Mesendoderm (in vitro differentiated cells): ENCODE data around the gene MAPK8IP2.

ENCODE experiments used
- DNase-seq: peaks from one replicate; pipeline ENCODE4 v3.0.0; 2013
- H2AK5ac ChIP-seq: 2 replicates; pipeline ENCODE4 v1.6.1; 2013; ENCODE audit warnings: low read length, inconsistent platforms
- H2BK120ac ChIP-seq: 2 replicates; pipeline ENCODE4 v1.6.1; 2013; ENCODE audit warnings: low read depth, mild to moderate bottlenecking, low read length, moderate library complexity, mixed read lengths
- H2BK15ac ChIP-seq: replicated peaks from 2 replicates; pipeline ENCODE4 v1.6.1; 2013; ENCODE audit warnings: low read depth, mild to moderate bottlenecking, moderate library complexity
- H2BK5ac ChIP-seq: 2 replicates; pipeline ENCODE4 v1.6.1; 2013; ENCODE audit warnings: low read length, inconsistent platforms
- H3K18ac ChIP-seq: 2 replicates; pipeline ENCODE4 v1.6.1; 2013; ENCODE audit warnings: mild to moderate bottlenecking, low read length, mixed read lengths
- H3K23ac ChIP-seq: one replicate; pipeline ENCODE4 v1.6.1; 2013; ENCODE audit warnings: low read length
- H3K27ac ChIP-seq: 2 replicates; pipeline ENCODE4 v1.5.1; 2013; ENCODE audit warnings: low read depth, mild to moderate bottlenecking, inconsistent platforms, low read length, moderate library complexity
- H3K27me3 ChIP-seq: 2 replicates; pipeline ENCODE4 v1.6.1; 2013; ENCODE audit warnings: low read length, control low read depth, mild to moderate bottlenecking, inconsistent platforms; ENCODE audit not compliant: insufficient read depth, poor library complexity
- H3K36me3 ChIP-seq: 2 replicates; pipeline ENCODE4 v1.6.1; 2013; ENCODE audit warnings: low read length, inconsistent platforms; ENCODE audit not compliant: control insufficient read depth, insufficient read depth
- H3K4ac ChIP-seq: one replicate; pipeline ENCODE4 v1.6.1; 2013; ENCODE audit warnings: low read depth, mild to moderate bottlenecking, low read length, moderate library complexity
- H3K4me1 ChIP-seq: 2 replicates; pipeline ENCODE4 v1.6.1; 2013; ENCODE audit warnings: low read depth, low read length, inconsistent platforms; ENCODE audit not compliant: control insufficient read depth
- H3K4me2 ChIP-seq: 2 replicates; pipeline ENCODE4 v1.6.1; 2013; ENCODE audit warnings: low read length
- H3K4me3 ChIP-seq: 2 replicates; pipeline ENCODE4 v1.5.1; 2013; ENCODE audit warnings: mild to moderate bottlenecking, low read length
- H3K56ac ChIP-seq: one replicate; pipeline ENCODE4 v1.6.1; 2013; ENCODE audit warnings: low read length
- H3K79me1 ChIP-seq: 2 replicates; pipeline ENCODE4 v1.6.1; 2013; ENCODE audit warnings: low read length, inconsistent platforms
- H3K79me2 ChIP-seq: 2 replicates; pipeline ENCODE4 v1.6.1; 2013; ENCODE audit warnings: mild to moderate bottlenecking, low read length; ENCODE audit not compliant: control insufficient read depth, insufficient read depth
- H3K9ac ChIP-seq: 2 replicates; pipeline ENCODE4 v1.6.1; 2013; ENCODE audit warnings: low read length, inconsistent platforms
- H4K5ac ChIP-seq: one replicate; pipeline ENCODE4 v1.6.1; 2013; ENCODE audit warnings: low read length
- H4K8ac ChIP-seq: one replicate; pipeline ENCODE4 v1.6.1; 2013; ENCODE audit warnings: low read depth, mild to moderate bottlenecking, control low read depth, low read length, moderate library complexity
- WGBS: extraction: QIAGEN DNeasy Blood & Tissue Kit; methylation state at CpG from one replicate; pipeline ENCODE4 v1.1.7; 2013; ENCODE audit warnings: low lambda C conversion rate, missing lambda C conversion rate; ENCODE audit not compliant: insufficient coverage; ENCODE audit errors: extremely low coverage; 5-methylcytosine and 5-hydroxymethylcytosine counted together

MAPK8IP2 gene

GRCh38 chr22:50626314-50626849 lies 25.8 kb downstream of the MAPK8IP2 start:
- Histone ChIP-seq H3K27me3 (no peaks in the 10 kb centered on the region), H3K79me1 (peaks cover 1% of the 10 kb centered on the region), H2BK5ac (no peak overlapping the region), H2AK5ac (no peak overlapping the region), H2BK120ac (no peak overlapping the region), H3K18ac (no peak overlapping the region), H3K56ac (no peak overlapping the region), H3K4me3 (no peak overlapping the region), H3K23ac (no peak overlapping the region), H2BK15ac (no peak overlapping the region), H4K8ac (no peak overlapping the region), H3K4ac (no peak overlapping the region), H3K36me3 (no peaks in the 10 kb centered on the region), H3K9ac (no peak overlapping the region), H3K4me2 (no peak overlapping the region), H4K5ac (no peak overlapping the region), H3K27ac (no peak overlapping the region), H3K4me1 (no peaks in the 10 kb centered on the region), H3K79me2 (no peaks in the 10 kb centered on the region)
- no CpG with 5 or more reads among the region's 12 CpGs for WGBS
- no peak for DNase-seq

GRCh38 chr22:50626850-50627641 lies 26.5 kb downstream of the MAPK8IP2 start:
- H2BK15ac ChIP-seq, result no peak overlapping the region
- H3K36me3 ChIP-seq, result no peaks in the 10 kb centered on the region
- no peak for DNase-seq
- H3K4me2 ChIP-seq, result peak overlapping the region; percentile 87
- no peak overlapping the region for H3K27ac ChIP-seq
- H3K56ac ChIP-seq, result peak overlapping the region; percentile 93
- no peak overlapping the region for H3K4ac ChIP-seq
- H2BK5ac ChIP-seq, result no peak overlapping the region
- no peak overlapping the region for H4K8ac ChIP-seq
- H3K18ac ChIP-seq, result no peak overlapping the region
- H3K23ac ChIP-seq, result no peak overlapping the region
- peak overlapping the region; percentile 71 for H3K4me3 ChIP-seq
- no peaks in the 10 kb centered on the region for H3K4me1 ChIP-seq
- no CpG with 5 or more reads among the region's 42 CpGs for WGBS
- peaks cover 1% of the 10 kb centered on the region for H3K79me1 ChIP-seq
- H3K79me2 ChIP-seq, result no peaks in the 10 kb centered on the region
- H2AK5ac ChIP-seq, result no peak overlapping the region
- H4K5ac ChIP-seq, result no peak overlapping the region
- H3K9ac ChIP-seq, result peak overlapping the region; percentile 81
- no peaks in the 10 kb centered on the region for H3K27me3 ChIP-seq
- no peak overlapping the region for H2BK120ac ChIP-seq

- Histone ChIP-seq H3K18ac (no peak within 1 kb of the TSS), H2BK5ac (peak within 1 kb of the TSS; percentile 6), H2AK5ac (no peak within 1 kb of the TSS), H4K5ac (no peak within 1 kb of the TSS), H3K27me3 (no peaks in the 10 kb centered on the region), H2BK15ac (no peak within 1 kb of the TSS), H3K56ac (peak within 1 kb of the TSS; percentile 93), H3K27ac (no peak within 1 kb of the TSS), H3K4me2 (peak within 1 kb of the TSS; percentile 87), H3K4me1 (no peaks in the 10 kb centered on the region), H3K9ac (peak within 1 kb of the TSS; percentile 81), H3K23ac (no peak within 1 kb of the TSS), H3K79me1 (peaks cover 1% of the 10 kb centered on the region), H3K4me3 (peak within 1 kb of the TSS; percentile 71), H3K79me2 (no peaks in the 10 kb centered on the region), H3K36me3 (no peaks in the 10 kb centered on the region), H3K4ac (no peak within 1 kb of the TSS), H4K8ac (no peak within 1 kb of the TSS), H2BK120ac (no peak within 1 kb of the TSS)
- peak; percentile 86 for DNase-seq
- WGBS, result no CpG with 5 or more reads among the region's 88 CpGs
Observed at GRCh38 chr22:50627642-50628542, 27.3 kb downstream of the MAPK8IP2 start, which contains the start of gene ARSA. Gene ARSA, minus strand, starts transcription at chr22:50628152. Its CDS starts 373 bp downstream, at chr22:50627779.

- Histone ChIP-seq H4K8ac (no peak overlapping the region), H2BK15ac (no peak overlapping the region), H3K27ac (no peak overlapping the region), H2AK5ac (no peak overlapping the region), H2BK120ac (no peak overlapping the region), H3K4me1 (no peaks in the 10 kb centered on the region), H2BK5ac (peak overlapping the region; percentile 6), H3K36me3 (no peaks in the 10 kb centered on the region), H3K4me3 (peak overlapping the region; percentile 49), H4K5ac (no peak overlapping the region), H3K18ac (no peak overlapping the region), H3K9ac (peak overlapping the region; percentile 80), H3K23ac (no peak overlapping the region), H3K27me3 (no peaks in the 10 kb centered on the region), H3K79me1 (peaks cover 1% of the 10 kb centered on the region), H3K4me2 (peak overlapping the region; percentile 66), H3K56ac (peak overlapping the region; percentile 85), H3K4ac (no peak overlapping the region), H3K79me2 (no peaks in the 10 kb centered on the region)
- 100% methylated on average over 3 of the region's 16 CpGs for WGBS
- no peak for DNase-seq
Observed at GRCh38 chr22:50628543-50629134, 28.0 kb downstream of the MAPK8IP2 start.

GRCh38 chr22:50630376-50630775 lies 29.8 kb downstream of the MAPK8IP2 start:
- no peak overlapping the region for H2AK5ac ChIP-seq
- H3K27ac ChIP-seq, result no peak overlapping the region
- H4K5ac ChIP-seq, result no peak overlapping the region
- no peak overlapping the region for H3K9ac ChIP-seq
- no peak overlapping the region for H2BK5ac ChIP-seq
- peaks cover 1% of the 10 kb centered on the region for H3K79me1 ChIP-seq
- H3K27me3 ChIP-seq, result no peaks in the 10 kb centered on the region
- H2BK15ac ChIP-seq, result no peak overlapping the region
- DNase-seq, result no peak
- H3K56ac ChIP-seq, result no peak overlapping the region
- H3K79me2 ChIP-seq, result no peaks in the 10 kb centered on the region
- no peak overlapping the region for H3K18ac ChIP-seq
- no peak overlapping the region for H3K23ac ChIP-seq
- H4K8ac ChIP-seq, result no peak overlapping the region
- no peaks in the 10 kb centered on the region for H3K36me3 ChIP-seq
- WGBS, result no CpG with 5 or more reads among the region's 5 CpGs
- H3K4me3 ChIP-seq, result no peak overlapping the region
- H3K4me1 ChIP-seq, result no peaks in the 10 kb centered on the region
- no peak overlapping the region for H3K4me2 ChIP-seq
- H2BK120ac ChIP-seq, result no peak overlapping the region
- H3K4ac ChIP-seq, result no peak overlapping the region
